Measurements from ENCODE around the gene FXYD5.

DNA sequence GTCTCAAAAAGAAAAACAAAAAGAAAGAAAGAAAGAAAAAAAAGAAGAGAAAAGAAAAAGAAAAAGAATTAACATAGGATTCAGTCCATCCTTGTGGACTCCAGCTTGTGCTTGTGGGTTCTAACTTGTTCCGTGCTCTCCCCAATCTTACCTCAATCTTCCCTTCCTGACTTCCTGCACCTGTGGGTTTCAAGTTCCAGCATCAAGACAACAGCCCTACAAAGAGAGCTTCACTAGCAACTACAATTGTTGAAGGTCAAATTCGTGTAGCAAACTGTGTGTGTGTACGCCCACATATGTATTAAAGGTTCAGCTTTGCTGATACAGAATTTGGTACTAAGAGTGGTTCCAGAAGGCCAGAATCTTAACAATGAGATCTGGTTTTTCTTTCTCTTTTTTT is 25.3 kb downstream of the FXYD5 start:
- TF ChIP-seq, protein P1, sequence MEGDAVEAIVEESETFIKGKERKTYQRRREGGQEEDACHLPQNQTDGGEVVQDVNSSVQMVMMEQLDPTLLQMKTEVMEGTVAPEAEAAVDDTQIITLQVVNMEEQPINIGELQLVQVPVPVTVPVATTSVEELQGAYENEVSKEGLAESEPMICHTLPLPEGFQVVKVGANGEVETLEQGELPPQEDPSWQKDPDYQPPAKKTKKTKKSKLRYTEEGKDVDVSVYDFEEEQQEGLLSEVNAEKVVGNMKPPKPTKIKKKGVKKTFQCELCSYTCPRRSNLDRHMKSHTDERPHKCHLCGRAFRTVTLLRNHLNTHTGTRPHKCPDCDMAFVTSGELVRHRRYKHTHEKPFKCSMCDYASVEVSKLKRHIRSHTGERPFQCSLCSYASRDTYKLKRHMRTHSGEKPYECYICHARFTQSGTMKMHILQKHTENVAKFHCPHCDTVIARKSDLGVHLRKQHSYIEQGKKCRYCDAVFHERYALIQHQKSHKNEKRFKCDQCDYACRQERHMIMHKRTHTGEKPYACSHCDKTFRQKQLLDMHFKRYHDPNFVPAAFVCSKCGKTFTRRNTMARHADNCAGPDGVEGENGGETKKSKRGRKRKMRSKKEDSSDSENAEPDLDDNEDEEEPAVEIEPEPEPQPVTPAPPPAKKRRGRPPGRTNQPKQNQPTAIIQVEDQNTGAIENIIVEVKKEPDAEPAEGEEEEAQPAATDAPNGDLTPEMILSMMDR (IDR thresholded peaks at IDR 0.05): no peak
- TF ChIP-seq POLR2A (IDR thresholded peaks at IDR 0.05): no peak

Measured in right lobe of liver (tissue), 4 donors.